Suprapubic skin (tissue), 4 donors: ENCODE data around the gene PDE4B.

ENCODE experiments used
- CTCF ChIP-seq, 2 donors: fragments of 200-600 bp in 1 of 2; fragments of 450-650 bp in 1 of 2; sonication (generic) in 1 of 2; IDR thresholded peaks; one replicate each; pipeline ENCODE4 v1.5.1; 2016 to 2019; ENCODE audit warnings: antibody characterized with exemption in 2 of 2, mild to moderate bottlenecking in 1 of 2, moderate library complexity in 1 of 2
- EP300 ChIP-seq: sonication (generic); formaldehyde crosslinking; IDR thresholded peaks from one replicate; pipeline ENCODE4 v1.6.1; 2017; ENCODE audit warnings: antibody characterized with exemption
- POLR2A ChIP-seq, 2 donors: fragments of 450-650 bp; IDR thresholded peaks; one replicate each; pipeline ENCODE4 v1.6.1; 2017; ENCODE audit warnings: antibody characterized with exemption in 2 of 2, mild to moderate bottlenecking in 2 of 2, moderate library complexity in 2 of 2
- POLR2AphosphoS5 ChIP-seq, 3 donors: sonication (generic); formaldehyde crosslinking; IDR thresholded peaks; one replicate each; pipeline ENCODE4 v1.6.1; 2017; ENCODE audit warnings: antibody characterized with exemption in 3 of 3

GRCh38 chr1:66265796-66266195 lies 473.1 kb downstream of the PDE4B start:
- TF ChIP-seq CTCF (IDR thresholded peaks at IDR 0.05) (no peak), POLR2A (IDR thresholded peaks at IDR 0.05) (no peak), POLR2AphosphoS5 (IDR thresholded peaks at IDR 0.05) (no peak), EP300 (no peak)
